ENCODE measurements around the gene HOXD13. TPM values are rescaled to one million over a fixed set of nuclear protein-coding genes. Genes with fewer than 3 reads are reported as not detected.

HOXD13 gene
- total RNA-seq, 6 experiments from 2014 or later: 1.2 to 1.7 (median 1.5) TPM

DNA sequence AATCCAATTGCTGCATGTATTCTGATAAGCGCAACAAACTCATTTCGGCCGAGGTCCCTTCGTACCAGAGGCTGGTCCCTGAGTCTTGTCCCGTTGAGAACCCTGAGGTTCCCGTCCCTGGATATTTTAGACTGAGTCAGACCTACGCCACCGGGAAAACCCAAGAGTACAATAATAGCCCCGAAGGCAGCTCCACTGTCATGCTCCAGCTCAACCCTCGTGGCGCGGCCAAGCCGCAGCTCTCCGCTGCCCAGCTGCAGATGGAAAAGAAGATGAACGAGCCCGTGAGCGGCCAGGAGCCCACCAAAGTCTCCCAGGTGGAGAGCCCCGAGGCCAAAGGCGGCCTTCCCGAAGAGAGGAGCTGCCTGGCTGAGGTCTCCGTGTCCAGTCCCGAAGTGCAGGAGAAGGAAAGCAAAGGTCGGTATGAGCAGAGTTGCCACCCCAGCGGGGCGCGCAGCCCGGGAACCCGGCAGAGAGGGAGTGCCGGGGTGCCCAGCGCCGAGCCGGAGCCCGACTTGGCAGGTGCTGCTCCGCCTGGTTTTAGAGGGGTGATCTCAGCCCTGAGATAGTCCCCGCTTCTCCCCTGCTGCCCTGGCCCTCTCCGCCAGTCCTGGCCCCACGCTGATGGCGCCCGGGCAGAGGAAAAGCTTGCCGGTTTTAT lies 24.8 kb downstream of the HOXD13 start:
- Mint-ChIP-seq H3K9me3 (no peaks in the 10 kb centered on the region), H3K27me3 (ENCODE audit: insufficient read depth) (peaks cover 3% of the 10 kb centered on the region), H3K27ac (no peak overlapping the region), H3K36me3 (ENCODE audit: low read depth) (peaks cover 22% of the 10 kb centered on the region), H3K4me1 (ENCODE audit: low read depth) (no peaks in the 10 kb centered on the region), H3K4me3 (no peak overlapping the region)
- TF ChIP-seq, protein P1, sequence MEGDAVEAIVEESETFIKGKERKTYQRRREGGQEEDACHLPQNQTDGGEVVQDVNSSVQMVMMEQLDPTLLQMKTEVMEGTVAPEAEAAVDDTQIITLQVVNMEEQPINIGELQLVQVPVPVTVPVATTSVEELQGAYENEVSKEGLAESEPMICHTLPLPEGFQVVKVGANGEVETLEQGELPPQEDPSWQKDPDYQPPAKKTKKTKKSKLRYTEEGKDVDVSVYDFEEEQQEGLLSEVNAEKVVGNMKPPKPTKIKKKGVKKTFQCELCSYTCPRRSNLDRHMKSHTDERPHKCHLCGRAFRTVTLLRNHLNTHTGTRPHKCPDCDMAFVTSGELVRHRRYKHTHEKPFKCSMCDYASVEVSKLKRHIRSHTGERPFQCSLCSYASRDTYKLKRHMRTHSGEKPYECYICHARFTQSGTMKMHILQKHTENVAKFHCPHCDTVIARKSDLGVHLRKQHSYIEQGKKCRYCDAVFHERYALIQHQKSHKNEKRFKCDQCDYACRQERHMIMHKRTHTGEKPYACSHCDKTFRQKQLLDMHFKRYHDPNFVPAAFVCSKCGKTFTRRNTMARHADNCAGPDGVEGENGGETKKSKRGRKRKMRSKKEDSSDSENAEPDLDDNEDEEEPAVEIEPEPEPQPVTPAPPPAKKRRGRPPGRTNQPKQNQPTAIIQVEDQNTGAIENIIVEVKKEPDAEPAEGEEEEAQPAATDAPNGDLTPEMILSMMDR (IDR thresholded peaks at IDR 0.05): no peak
- no peak for DNase-seq

DNA sequence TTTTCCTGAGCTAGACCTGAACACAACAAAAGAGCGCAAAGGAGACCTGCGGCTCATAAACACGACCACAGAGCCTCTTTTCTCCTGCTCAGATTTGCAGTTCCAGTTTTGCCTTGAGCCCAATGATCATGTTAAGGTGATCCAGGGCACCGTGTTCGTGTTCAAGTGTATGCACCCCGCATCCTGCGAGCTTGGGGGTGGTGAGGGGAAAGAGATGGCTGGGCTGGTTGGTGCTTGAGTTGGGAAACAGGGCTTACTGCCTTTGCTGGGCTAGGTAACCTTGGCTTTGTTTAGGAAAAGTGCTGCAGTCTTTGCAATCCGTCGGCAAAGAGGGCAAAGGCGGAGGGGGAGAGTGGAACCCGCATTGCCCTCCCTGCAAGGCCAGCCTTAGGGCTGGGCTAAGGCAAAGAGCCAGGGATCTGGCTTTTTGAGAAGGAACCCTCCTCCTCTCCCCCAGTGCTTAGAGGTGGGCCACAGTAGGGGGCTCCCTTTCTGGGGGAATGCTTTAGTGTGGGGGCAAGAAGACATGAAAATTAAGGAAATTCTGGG lies 25.4 kb downstream of the HOXD13 start:
- Mint-ChIP-seq H3K27ac (no peak overlapping the region), H3K4me3 (no peak overlapping the region), H3K36me3 (ENCODE audit: low read depth) (peaks cover 22% of the 10 kb centered on the region), H3K27me3 (ENCODE audit: insufficient read depth) (peaks cover 3% of the 10 kb centered on the region), H3K9me3 (no peaks in the 10 kb centered on the region), H3K4me1 (ENCODE audit: low read depth) (no peaks in the 10 kb centered on the region)
- DNase-seq: no peak
- TF ChIP-seq, protein P1 (IDR thresholded peaks at IDR 0.05): no peak

DNA sequence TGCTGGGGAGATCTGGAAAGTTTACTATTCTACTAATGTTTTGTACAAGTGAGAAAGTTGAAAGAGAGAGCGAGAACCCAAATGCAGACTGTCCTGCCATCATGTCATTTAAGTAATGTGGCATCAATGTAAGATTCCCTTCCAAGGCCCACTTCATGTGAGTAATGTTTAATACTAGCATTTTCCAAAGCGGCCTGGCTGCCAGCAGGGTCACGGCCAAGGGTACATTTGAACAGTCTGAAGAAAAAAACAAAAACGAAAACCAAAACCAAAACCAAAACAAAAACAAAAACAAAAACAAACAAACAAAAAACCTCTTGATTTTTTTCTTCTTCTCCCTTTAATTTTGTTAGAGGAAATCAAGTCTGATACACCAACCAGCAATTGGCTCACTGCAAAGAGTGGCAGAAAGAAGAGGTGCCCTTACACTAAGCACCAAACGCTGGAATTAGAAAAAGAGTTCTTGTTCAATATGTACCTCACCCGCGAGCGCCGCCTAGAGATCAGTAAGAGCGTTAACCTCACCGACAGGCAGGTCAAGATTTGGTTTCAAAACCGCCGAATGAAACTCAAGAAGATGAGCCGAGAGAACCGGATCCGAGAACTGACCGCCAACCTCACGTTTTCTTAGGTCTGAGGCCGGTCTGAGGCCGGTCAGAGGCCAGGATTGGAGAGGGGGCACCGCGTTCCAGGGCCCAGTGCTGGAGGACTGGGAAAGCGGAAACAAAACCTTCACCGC lies 26.2 kb downstream of the HOXD13 start:
- Mint-ChIP-seq H3K27me3 (ENCODE audit: insufficient read depth) (peaks cover 3% of the 10 kb centered on the region), H3K9me3 (no peaks in the 10 kb centered on the region), H3K4me1 (ENCODE audit: low read depth) (no peaks in the 10 kb centered on the region), H3K4me3 (no peak overlapping the region), H3K36me3 (ENCODE audit: low read depth) (peaks cover 22% of the 10 kb centered on the region), H3K27ac (no peak overlapping the region)
- DNase-seq: no peak
- TF ChIP-seq, protein P1 (IDR thresholded peaks at IDR 0.05): peak; percentile 48

DNA sequence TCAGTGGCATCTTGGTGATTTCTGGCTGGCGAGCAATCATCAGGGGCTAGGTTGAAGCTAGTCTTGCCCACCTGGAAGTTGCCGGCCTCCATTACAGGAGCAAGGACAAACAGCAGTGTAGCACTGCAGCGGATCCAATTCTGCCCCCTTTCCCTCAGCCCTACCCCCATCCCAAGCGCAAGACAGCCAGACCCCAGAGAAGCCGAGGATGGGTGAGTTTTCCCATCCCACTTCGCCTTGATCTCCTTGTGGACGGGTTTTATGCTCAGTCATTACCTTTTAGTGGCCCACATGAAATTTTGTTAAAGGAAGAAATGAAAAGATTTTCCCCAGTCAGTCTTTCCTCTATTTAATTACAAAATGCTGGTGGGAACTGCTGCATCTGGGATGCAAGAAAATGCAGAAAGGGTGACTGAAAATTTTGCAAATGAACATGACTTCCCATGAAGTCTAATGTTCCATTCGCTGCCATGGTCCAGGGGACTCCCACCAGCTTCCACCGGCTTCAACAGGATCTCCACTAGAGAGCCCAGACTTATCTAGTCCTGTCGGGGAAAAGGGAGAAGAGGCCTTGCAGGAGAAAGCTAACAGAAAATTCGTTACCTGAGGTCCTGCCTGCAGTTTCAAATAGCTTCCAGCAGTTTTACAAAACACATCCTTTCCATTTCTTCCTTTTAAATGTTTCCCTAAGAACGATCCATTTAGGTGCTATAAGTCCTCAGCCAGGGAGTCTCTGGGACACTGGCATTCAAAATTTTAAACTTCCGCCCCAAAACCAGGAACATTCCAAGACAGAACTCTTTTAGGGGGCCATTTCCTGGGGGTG lies 28.1 kb downstream of the HOXD13 start:
- no peak for DNase-seq
- Mint-ChIP-seq H3K9me3 (no peaks in the 10 kb centered on the region), H3K4me3 (no peak overlapping the region), H3K36me3 (ENCODE audit: low read depth) (peaks cover 22% of the 10 kb centered on the region), H3K4me1 (ENCODE audit: low read depth) (no peaks in the 10 kb centered on the region), H3K27ac (no peak overlapping the region), H3K27me3 (ENCODE audit: insufficient read depth) (peaks cover 8% of the 10 kb centered on the region)
- TF ChIP-seq, protein P1 (IDR thresholded peaks at IDR 0.05): 0 out of 2 replicates have a peak, but pooled peaks have one; percentile 7
